Measurements from ENCODE around the gene HS2ST1.

The HS2ST1 gene

DNA sequence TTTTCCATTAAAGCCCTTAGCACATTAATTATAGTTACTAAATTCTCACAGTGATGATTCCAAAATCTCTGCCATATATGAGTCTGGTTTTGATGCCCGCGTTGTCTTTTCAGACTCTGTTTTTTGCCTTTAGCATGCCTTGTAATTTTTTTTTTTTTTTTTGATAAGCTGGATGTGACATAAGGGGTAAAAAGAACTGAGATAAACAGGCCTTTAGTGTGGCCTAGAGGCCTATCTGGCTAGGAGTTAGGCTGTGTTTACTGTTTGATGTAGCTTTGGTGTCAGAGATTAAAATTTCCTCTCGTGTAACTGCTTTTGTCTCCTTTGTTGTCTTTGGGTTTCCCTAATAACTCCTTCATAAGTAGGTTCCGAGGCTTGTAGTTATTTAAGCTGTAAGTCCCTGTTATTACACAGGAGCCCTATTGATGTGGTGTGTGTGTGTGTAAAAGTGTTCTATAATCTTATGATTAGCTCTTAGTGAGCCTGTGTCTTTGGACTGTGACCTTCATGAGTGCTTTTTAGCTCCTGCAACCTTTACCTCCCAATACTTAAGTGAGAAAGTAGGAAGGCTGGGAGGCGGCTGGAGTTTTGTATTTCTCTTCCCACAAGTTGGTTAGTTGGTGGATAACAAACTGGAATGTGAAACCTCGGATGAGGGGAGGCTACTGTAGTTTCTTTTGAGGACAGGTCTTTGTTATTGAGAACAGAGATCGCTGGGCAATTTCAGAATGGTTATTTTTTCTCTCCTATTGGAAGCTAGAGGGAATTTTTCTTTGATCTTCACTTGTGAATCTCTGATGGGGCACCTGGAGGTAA, 19.3 kb downstream of the HS2ST1 start:
- Mint-ChIP-seq H3K4me1 (peaks cover 13% of the 10 kb centered on the region), H3K27ac (ENCODE audit: low read depth) (no peak overlapping the region), H3K4me3 (no peak overlapping the region), H3K9me3 (no peaks in the 10 kb centered on the region), H3K27me3 (no peaks in the 10 kb centered on the region), H3K36me3 (ENCODE audit: insufficient read depth) (no peaks in the 10 kb centered on the region)
- DNase-seq (ENCODE audit: low spot score in 2 of 2), result no peak
- ATAC-seq (replicated peaks; ENCODE audit: extremely low read depth, poor library complexity, severe bottlenecking), result no peak

- Mint-ChIP-seq H3K27me3 (no peaks in the 10 kb centered on the region), H3K27ac (ENCODE audit: low read depth) (no peak overlapping the region), H3K9me3 (no peaks in the 10 kb centered on the region), H3K4me1 (peaks cover 16% of the 10 kb centered on the region), H3K36me3 (ENCODE audit: insufficient read depth) (no peaks in the 10 kb centered on the region), H3K4me3 (no peak overlapping the region)
- no peak for ATAC-seq (replicated peaks; ENCODE audit: extremely low read depth, poor library complexity, severe bottlenecking)
- no peak for DNase-seq (ENCODE audit: low spot score in 2 of 2)
Measured at GRCh38 chr1:86938450-86938849, 24.0 kb downstream of the HS2ST1 start.

GRCh38 chr1:86938855-86939254, 24.4 kb downstream of the HS2ST1 start:
- no peaks in the 10 kb centered on the region for H3K9me3 Mint-ChIP-seq
- no peak overlapping the region for H3K27ac Mint-ChIP-seq (ENCODE audit: low read depth)
- ATAC-seq (replicated peaks; ENCODE audit: extremely low read depth, poor library complexity, severe bottlenecking), result no peak
- no peak for DNase-seq (ENCODE audit: low spot score in 2 of 2)
- H3K4me1 Mint-ChIP-seq, result peaks cover 12% of the 10 kb centered on the region
- H3K4me3 Mint-ChIP-seq, result no peak overlapping the region
- H3K36me3 Mint-ChIP-seq (ENCODE audit: insufficient read depth), result peaks cover 1% of the 10 kb centered on the region
- no peaks in the 10 kb centered on the region for H3K27me3 Mint-ChIP-seq

- H3K27me3 Mint-ChIP-seq, result no peaks in the 10 kb centered on the region
- no peak overlapping the region for H3K4me3 Mint-ChIP-seq
- peaks cover 1% of the 10 kb centered on the region for H3K36me3 Mint-ChIP-seq (ENCODE audit: insufficient read depth)
- ATAC-seq (replicated peaks; ENCODE audit: extremely low read depth, poor library complexity, severe bottlenecking) (no peak), DNase-seq (ENCODE audit: low spot score in 2 of 2) (no peak)
- no peak overlapping the region for H3K27ac Mint-ChIP-seq (ENCODE audit: low read depth)
- H3K9me3 Mint-ChIP-seq, result no peaks in the 10 kb centered on the region
- peaks cover 7% of the 10 kb centered on the region for H3K4me1 Mint-ChIP-seq
Measured at GRCh38 chr1:86939406-86939805, 25.0 kb downstream of the HS2ST1 start.

DNA sequence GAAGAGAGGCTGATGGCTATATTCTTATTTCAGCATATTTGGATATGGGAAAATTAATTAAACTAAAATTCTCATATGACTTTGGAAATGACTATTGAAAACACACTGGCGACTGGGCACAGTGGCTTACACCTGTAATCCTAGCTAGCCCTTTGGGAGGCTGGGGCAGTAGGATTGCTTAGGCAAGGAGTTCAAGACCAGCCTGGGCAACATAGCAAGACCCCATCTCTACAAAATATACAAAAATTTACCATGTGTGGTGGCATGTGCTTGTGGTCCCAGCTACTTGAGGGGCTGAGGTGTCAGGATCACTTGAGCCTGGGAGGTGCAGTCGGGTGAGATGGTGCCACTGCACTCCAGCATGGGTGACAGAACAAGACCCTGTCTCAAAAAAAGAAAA, 26.2 kb downstream of the HS2ST1 start:
- Mint-ChIP-seq H3K36me3 (ENCODE audit: insufficient read depth) (peaks cover 1% of the 10 kb centered on the region), H3K27ac (ENCODE audit: low read depth) (no peak overlapping the region), H3K9me3 (no peaks in the 10 kb centered on the region), H3K4me1 (peaks cover 11% of the 10 kb centered on the region), H3K4me3 (no peak overlapping the region), H3K27me3 (no peaks in the 10 kb centered on the region)
- ATAC-seq (replicated peaks; ENCODE audit: extremely low read depth, poor library complexity, severe bottlenecking), result no peak
- DNase-seq (ENCODE audit: low spot score in 2 of 2), result no peak

- no peak for DNase-seq (ENCODE audit: low spot score in 2 of 2)
- no peak for ATAC-seq (replicated peaks; ENCODE audit: extremely low read depth, poor library complexity, severe bottlenecking)
- H3K36me3 Mint-ChIP-seq (ENCODE audit: insufficient read depth), result peaks cover 1% of the 10 kb centered on the region
- no peak overlapping the region for H3K4me3 Mint-ChIP-seq
- H3K27ac Mint-ChIP-seq (ENCODE audit: low read depth), result no peak overlapping the region
- peaks cover 11% of the 10 kb centered on the region for H3K4me1 Mint-ChIP-seq
- no peaks in the 10 kb centered on the region for H3K9me3 Mint-ChIP-seq
- no peaks in the 10 kb centered on the region for H3K27me3 Mint-ChIP-seq
Measured at GRCh38 chr1:86942042-86942441, 27.6 kb downstream of the HS2ST1 start.

DNA sequence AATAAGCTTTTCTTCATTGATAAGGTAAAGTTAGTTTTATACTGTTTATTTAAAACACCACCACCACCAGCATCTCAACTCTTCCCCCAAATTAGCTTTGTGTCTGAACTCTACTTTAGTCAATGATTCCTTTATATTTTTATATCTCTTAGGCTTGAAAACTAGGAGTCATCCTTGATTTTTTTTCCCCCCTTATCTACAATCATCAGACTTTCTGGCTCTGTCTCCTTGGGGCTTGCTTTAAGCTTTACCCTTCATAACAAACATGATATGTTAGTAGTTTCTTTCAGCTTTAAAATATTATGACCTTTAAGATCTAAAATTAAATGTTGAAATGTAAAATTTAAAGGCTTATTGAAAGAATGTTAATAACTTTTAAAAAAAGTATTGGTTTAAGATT, 28.3 kb downstream of the HS2ST1 start:
- H3K27me3 Mint-ChIP-seq, result no peaks in the 10 kb centered on the region
- peaks cover 11% of the 10 kb centered on the region for H3K4me1 Mint-ChIP-seq
- no peak overlapping the region for H3K27ac Mint-ChIP-seq (ENCODE audit: low read depth)
- no peak overlapping the region for H3K4me3 Mint-ChIP-seq
- H3K9me3 Mint-ChIP-seq, result no peaks in the 10 kb centered on the region
- peaks cover 1% of the 10 kb centered on the region for H3K36me3 Mint-ChIP-seq (ENCODE audit: insufficient read depth)
- no peak for DNase-seq (ENCODE audit: low spot score in 2 of 2)
- no peak for ATAC-seq (replicated peaks; ENCODE audit: extremely low read depth, poor library complexity, severe bottlenecking)

DNA sequence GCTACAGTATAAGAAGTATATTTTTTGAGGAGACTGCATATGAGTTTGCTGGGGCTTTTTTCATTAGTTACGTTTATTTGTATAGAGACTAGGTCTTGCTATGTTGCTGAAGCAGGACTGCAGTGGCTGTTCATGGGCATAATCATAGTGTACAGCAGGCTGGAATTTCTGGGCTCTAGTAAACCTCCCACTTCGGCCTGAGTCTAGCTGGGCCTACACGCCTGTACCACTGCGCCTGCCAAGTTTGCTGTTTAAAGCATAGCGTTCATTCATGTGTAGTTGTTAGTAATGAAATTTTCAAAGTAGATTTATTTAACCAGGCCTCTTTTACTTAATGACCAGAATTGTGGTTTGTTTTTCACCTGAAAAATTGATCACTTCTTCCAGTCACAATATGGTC, 33.8 kb downstream of the HS2ST1 start:
- no peak for ATAC-seq (replicated peaks; ENCODE audit: extremely low read depth, poor library complexity, severe bottlenecking)
- H3K4me1 Mint-ChIP-seq, result peaks cover 10% of the 10 kb centered on the region
- H3K9me3 Mint-ChIP-seq, result no peaks in the 10 kb centered on the region
- DNase-seq (ENCODE audit: low spot score in 2 of 2), result no peak
- no peaks in the 10 kb centered on the region for H3K27me3 Mint-ChIP-seq
- H3K36me3 Mint-ChIP-seq (ENCODE audit: insufficient read depth), result peaks cover 1% of the 10 kb centered on the region
- H3K27ac Mint-ChIP-seq (ENCODE audit: low read depth), result no peak overlapping the region
- no peak overlapping the region for H3K4me3 Mint-ChIP-seq

DNA sequence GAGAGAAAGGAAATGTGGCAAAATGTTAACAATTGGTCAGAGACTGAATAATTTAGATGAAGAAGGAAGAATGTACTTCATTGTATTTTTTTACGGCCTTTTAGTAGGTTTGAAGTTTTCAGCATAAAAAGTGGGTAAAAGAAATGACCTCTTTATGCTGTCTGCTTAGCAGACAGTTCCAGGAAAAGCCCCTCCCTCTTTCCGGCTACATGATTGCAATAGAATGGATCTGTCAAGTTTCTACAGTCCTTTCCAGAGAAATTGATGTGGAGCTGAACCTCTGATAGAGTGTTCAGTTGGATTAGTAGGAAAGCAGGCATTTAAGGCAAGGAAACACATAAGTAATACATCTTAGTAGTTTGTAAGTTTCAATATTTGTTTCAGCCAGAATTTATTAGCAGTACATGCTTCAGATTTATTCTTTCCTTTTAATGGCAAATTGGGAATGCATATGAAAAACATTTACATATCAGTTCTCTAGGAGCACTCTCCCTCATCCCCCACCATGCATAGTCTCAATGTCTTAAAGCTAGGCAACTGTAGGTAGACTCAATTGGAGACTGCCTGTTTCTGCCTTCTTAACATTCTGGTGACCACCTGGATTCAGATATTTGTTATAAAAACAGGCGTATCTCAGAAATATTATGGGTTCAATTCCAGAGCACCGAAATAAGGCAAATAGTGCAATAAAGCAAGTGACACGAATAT, 36.4 kb downstream of the HS2ST1 start:
- Mint-ChIP-seq H3K36me3 (ENCODE audit: insufficient read depth) (no peaks in the 10 kb centered on the region), H3K4me3 (no peak overlapping the region), H3K4me1 (peaks cover 5% of the 10 kb centered on the region), H3K27ac (ENCODE audit: low read depth) (no peak overlapping the region), H3K9me3 (no peaks in the 10 kb centered on the region), H3K27me3 (no peaks in the 10 kb centered on the region)
- no peak for ATAC-seq (replicated peaks; ENCODE audit: extremely low read depth, poor library complexity, severe bottlenecking)
- DNase-seq (ENCODE audit: low spot score in 2 of 2), result no peak

GRCh38 chr1:86951430-86951829, 37.0 kb downstream of the HS2ST1 start:
- no peak for DNase-seq (ENCODE audit: low spot score in 2 of 2)
- no peak overlapping the region for H3K27ac Mint-ChIP-seq (ENCODE audit: low read depth)
- no peak for ATAC-seq (replicated peaks; ENCODE audit: extremely low read depth, poor library complexity, severe bottlenecking)
- peaks cover 5% of the 10 kb centered on the region for H3K4me1 Mint-ChIP-seq
- H3K27me3 Mint-ChIP-seq, result no peaks in the 10 kb centered on the region
- no peaks in the 10 kb centered on the region for H3K9me3 Mint-ChIP-seq
- H3K36me3 Mint-ChIP-seq (ENCODE audit: insufficient read depth), result no peaks in the 10 kb centered on the region
- H3K4me3 Mint-ChIP-seq, result no peak overlapping the region

DNA sequence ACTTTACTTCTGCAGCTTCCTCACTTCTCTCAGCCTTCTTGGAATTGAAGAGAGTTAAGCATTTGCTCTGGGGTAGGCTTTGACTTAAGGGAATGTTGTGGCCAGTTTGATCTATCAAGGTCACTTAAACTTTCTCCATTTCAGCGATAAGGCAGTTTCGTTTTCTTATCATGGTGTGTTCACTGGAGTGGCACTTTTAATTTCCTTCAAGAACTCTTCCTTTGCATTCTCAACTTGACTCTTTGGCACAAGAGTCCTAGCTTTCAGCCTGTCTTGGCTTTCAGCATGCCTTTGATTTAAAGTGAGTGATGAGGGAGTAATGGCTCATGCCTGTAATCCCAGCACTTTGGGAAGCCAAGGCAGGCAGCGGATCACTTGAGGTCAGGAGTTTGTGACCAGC, 38.7 kb downstream of the HS2ST1 start:
- no peak overlapping the region for H3K27ac Mint-ChIP-seq (ENCODE audit: low read depth)
- no peak for ATAC-seq (replicated peaks; ENCODE audit: extremely low read depth, poor library complexity, severe bottlenecking)
- no peaks in the 10 kb centered on the region for H3K9me3 Mint-ChIP-seq
- H3K4me1 Mint-ChIP-seq, result peaks cover 5% of the 10 kb centered on the region
- H3K27me3 Mint-ChIP-seq, result no peaks in the 10 kb centered on the region
- no peak overlapping the region for H3K4me3 Mint-ChIP-seq
- no peak for DNase-seq (ENCODE audit: low spot score in 2 of 2)
- H3K36me3 Mint-ChIP-seq (ENCODE audit: insufficient read depth), result no peaks in the 10 kb centered on the region

DNA sequence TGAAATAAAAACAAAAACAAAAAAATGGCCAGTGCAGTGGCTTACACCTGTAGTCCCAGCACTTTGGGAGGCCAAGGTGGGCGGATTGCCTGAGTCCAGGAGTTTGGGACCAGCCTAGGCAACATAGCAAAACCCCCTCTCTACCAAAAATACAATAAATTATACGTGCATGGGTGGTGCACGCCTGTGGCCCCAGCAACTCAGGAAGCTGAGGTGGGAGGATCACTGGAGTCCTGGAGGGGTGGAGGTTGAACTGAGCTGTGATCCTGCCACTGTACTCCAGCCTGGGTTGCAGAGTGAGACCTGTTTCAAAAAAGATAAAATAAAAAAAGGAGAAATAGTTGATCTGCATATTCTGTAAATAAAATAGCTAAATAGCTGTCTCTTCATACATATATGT, 41.2 kb downstream of the HS2ST1 start:
- Mint-ChIP-seq H3K9me3 (no peaks in the 10 kb centered on the region), H3K4me3 (no peak overlapping the region), H3K27ac (ENCODE audit: low read depth) (no peak overlapping the region), H3K4me1 (peaks cover 5% of the 10 kb centered on the region), H3K36me3 (ENCODE audit: insufficient read depth) (no peaks in the 10 kb centered on the region), H3K27me3 (no peaks in the 10 kb centered on the region)
- no peak for DNase-seq (ENCODE audit: low spot score in 2 of 2)
- ATAC-seq (replicated peaks; ENCODE audit: extremely low read depth, poor library complexity, severe bottlenecking), result no peak

DNA sequence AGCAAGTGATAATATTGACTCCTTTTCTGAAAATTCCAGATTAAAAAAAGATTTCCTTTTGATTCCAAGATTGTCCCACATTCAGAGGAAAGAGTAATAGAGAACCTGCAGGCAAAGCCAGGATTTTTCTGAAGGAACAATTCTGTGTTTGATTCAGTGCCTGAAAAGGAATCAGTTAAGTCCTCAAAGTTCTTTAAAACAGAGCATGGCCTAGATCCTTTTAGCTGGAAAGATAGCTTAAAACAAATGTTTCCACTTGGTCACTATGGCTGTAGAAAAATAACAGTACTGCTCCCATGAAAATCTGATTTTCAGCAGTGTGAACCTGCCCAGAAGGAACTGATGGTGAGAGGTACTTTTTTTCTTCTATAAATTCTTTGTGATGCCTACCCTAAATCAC, 41.8 kb downstream of the HS2ST1 start:
- H3K27ac Mint-ChIP-seq (ENCODE audit: low read depth), result no peak overlapping the region
- ATAC-seq (replicated peaks; ENCODE audit: extremely low read depth, poor library complexity, severe bottlenecking) (no peak), DNase-seq (ENCODE audit: low spot score in 2 of 2) (no peak)
- peaks cover 5% of the 10 kb centered on the region for H3K4me1 Mint-ChIP-seq
- no peaks in the 10 kb centered on the region for H3K9me3 Mint-ChIP-seq
- no peaks in the 10 kb centered on the region for H3K36me3 Mint-ChIP-seq (ENCODE audit: insufficient read depth)
- no peaks in the 10 kb centered on the region for H3K27me3 Mint-ChIP-seq
- H3K4me3 Mint-ChIP-seq, result no peak overlapping the region

Data from central memory CD8-positive, alpha-beta T cell (primary cell).